H9 (cell line): ENCODE data around the gene FADS2. TPM values are rescaled to one million over a fixed set of nuclear protein-coding genes. Genes with fewer than 3 reads are reported as not detected.

Experiments
- DNase-seq: peaks from one replicate; pipeline ENCODE4 v3.0.0-alpha.2; 2017
- H2AFZ ChIP-seq: one replicate; pipeline ENCODE4 v1.6.1; 2013; ENCODE audit warnings: mild to moderate bottlenecking, low read length, control low read depth, moderate library complexity
- H2AK5ac ChIP-seq: 2 replicates; pipeline ENCODE4 v1.6.1; 2013; ENCODE audit warnings: low read length, control low read depth, mixed read lengths; ENCODE audit not compliant: insufficient read length
- H2BK120ac ChIP-seq: one replicate; pipeline ENCODE4 v1.6.1; 2013; ENCODE audit warnings: low read depth, mild to moderate bottlenecking, low read length, control low read depth, inconsistent platforms; ENCODE audit not compliant: poor library complexity, severe bottlenecking
- H2BK12ac ChIP-seq: 2 replicates; pipeline ENCODE4 v1.6.1; 2013; ENCODE audit warnings: low read length, control low read depth, mixed read lengths, low read depth; ENCODE audit not compliant: insufficient read length
- H2BK15ac ChIP-seq: 2 replicates; pipeline ENCODE4 v1.6.1; 2013; ENCODE audit warnings: low read depth, low read length, control low read depth
- H2BK20ac ChIP-seq: one replicate; pipeline ENCODE4 v1.6.1; 2013; ENCODE audit warnings: low read depth, mild to moderate bottlenecking, low read length, control low read depth, inconsistent platforms; ENCODE audit not compliant: poor library complexity, severe bottlenecking
- H2BK5ac ChIP-seq: 2 replicates; pipeline ENCODE4 v1.6.1; 2013; ENCODE audit warnings: low read length, control low read depth, mixed read lengths; ENCODE audit not compliant: insufficient read length
- H3K14ac ChIP-seq: 2 replicates; pipeline ENCODE4 v1.6.1; 2013; ENCODE audit warnings: low read length, control low read depth; ENCODE audit not compliant: insufficient read depth
- H3K18ac ChIP-seq: 2 replicates; pipeline ENCODE4 v1.6.1; 2013; ENCODE audit warnings: low read depth, mild to moderate bottlenecking, mixed read lengths, low read length, control low read depth; ENCODE audit not compliant: insufficient read length
- H3K23ac ChIP-seq: 2 replicates; pipeline ENCODE4 v1.6.1; 2013; ENCODE audit warnings: low read length, control low read depth, mixed read lengths, low read depth; ENCODE audit not compliant: insufficient read length
- H3K23me2 ChIP-seq: 2 replicates; pipeline ENCODE4 v1.6.1; 2013; ENCODE audit warnings: low read depth, mild to moderate bottlenecking, mixed read lengths, low read length, control low read depth; ENCODE audit not compliant: insufficient read length, poor library complexity, severe bottlenecking
- H3K27ac ChIP-seq: 2 replicates; pipeline ENCODE4 v1.5.1; 2013; ENCODE audit warnings: low read length, control low read depth, mixed read lengths, low read depth; ENCODE audit not compliant: insufficient read length
- H3K27me3 ChIP-seq: 2 replicates; pipeline ENCODE4 v1.6.1; 2013; ENCODE audit warnings: low read length, control low read depth, inconsistent platforms; ENCODE audit not compliant: insufficient read depth
- H3K4ac ChIP-seq: 2 replicates; pipeline ENCODE4 v1.6.1; 2013; ENCODE audit warnings: low read depth, mild to moderate bottlenecking, control low read depth, inconsistent platforms, low read length, moderate library complexity
- H3K4me1 ChIP-seq: 2 replicates; pipeline ENCODE4 v1.6.1; 2013; ENCODE audit warnings: low read length, control low read depth, inconsistent platforms; ENCODE audit not compliant: insufficient read depth
- H3K4me2 ChIP-seq: 2 replicates; pipeline ENCODE4 v1.6.1; 2013; ENCODE audit warnings: low read length, control low read depth, mixed read lengths; ENCODE audit not compliant: insufficient read length, insufficient read depth
- H3K56ac ChIP-seq: 2 replicates; pipeline ENCODE4 v1.6.1; 2013; ENCODE audit warnings: low read depth, mild to moderate bottlenecking, mixed read lengths, low read length, control low read depth; ENCODE audit not compliant: insufficient read length
- H3K79me1 ChIP-seq: 2 replicates; pipeline ENCODE4 v1.6.1; 2013; ENCODE audit warnings: low read depth, mild to moderate bottlenecking, moderate library complexity, low read length, control low read depth, inconsistent platforms; ENCODE audit not compliant: insufficient read depth, poor library complexity, severe bottlenecking
- H3K79me2 ChIP-seq: 2 replicates; pipeline ENCODE4 v1.6.1; 2013; ENCODE audit warnings: low read length, control low read depth, inconsistent platforms; ENCODE audit not compliant: insufficient read depth
- H3K9ac ChIP-seq: 2 replicates; pipeline ENCODE4 v1.6.1; 2013; ENCODE audit warnings: low read length, control low read depth, mixed read lengths; ENCODE audit not compliant: insufficient read length; ENCODE audit errors: extremely low read depth
- H3K9me3 ChIP-seq: one replicate; pipeline ENCODE4 v1.6.1; 2013; ENCODE audit warnings: low read depth, low read length, inconsistent platforms; ENCODE audit not compliant: control insufficient read depth
- H3T11ph ChIP-seq: one replicate; pipeline ENCODE4 v1.6.1; 2013; ENCODE audit warnings: mild to moderate bottlenecking, low read length, control low read depth, inconsistent platforms
- H4K20me1 ChIP-seq: one replicate; pipeline ENCODE4 v1.6.1; 2013; ENCODE audit not compliant: control insufficient read depth, insufficient read length, insufficient read depth
- H4K5ac ChIP-seq: 2 replicates; pipeline ENCODE4 v1.6.1; 2013; ENCODE audit warnings: low read depth, mild to moderate bottlenecking, mixed read lengths, low read length, control low read depth; ENCODE audit not compliant: insufficient read length
- H4K8ac ChIP-seq: replicated peaks from 2 replicates; pipeline ENCODE4 v1.6.1; 2013; ENCODE audit warnings: low read length, control low read depth, mixed read lengths, low read depth; ENCODE audit not compliant: insufficient read length
- H4K91ac ChIP-seq: 2 replicates; pipeline ENCODE4 v1.6.1; 2013; ENCODE audit warnings: low read depth, mild to moderate bottlenecking, moderate library complexity, mixed read lengths, low read length, control low read depth; ENCODE audit not compliant: insufficient read length
- H3K27ac Mint-ChIP-seq, 3 experiments: 2 replicates in 2 of 3; 3 replicates in 1 of 3; pipeline ENCODE4 v1.8.0; 2020 to 2021; ENCODE audit warnings: mixed read lengths in 3 of 3, mild to moderate bottlenecking in 1 of 3, moderate library complexity in 1 of 3
- H3K27me3 Mint-ChIP-seq: 2 replicates; pipeline ENCODE4 v1.8.0; 2021; ENCODE audit warnings: low read depth, mild to moderate bottlenecking, moderate library complexity, mixed read lengths
- H3K36me3 Mint-ChIP-seq, 3 experiments: 2 replicates in 2 of 3; 3 replicates in 1 of 3; pipeline ENCODE4 v1.8.0; 2020 to 2021; ENCODE audit warnings: low read depth in 3 of 3, mixed read lengths in 3 of 3; ENCODE audit not compliant: insufficient read depth in 1 of 3
- H3K4me1 Mint-ChIP-seq, 2 experiments: 2 replicates each; pipeline ENCODE4 v1.8.0; 2020; ENCODE audit warnings: mixed read lengths in 2 of 2
- H3K4me3 Mint-ChIP-seq, 2 experiments: 2 replicates in 1 of 2; 3 replicates in 1 of 2; pipeline ENCODE4 v1.8.0; 2020 to 2021; ENCODE audit warnings: mild to moderate bottlenecking in 2 of 2, mixed read lengths in 2 of 2, moderate library complexity in 1 of 2
- H3K9me3 Mint-ChIP-seq, 2 experiments: 2 replicates in 1 of 2; 3 replicates in 1 of 2; pipeline ENCODE4 v1.8.0; 2020; ENCODE audit warnings: mild to moderate bottlenecking in 2 of 2, mixed read lengths in 2 of 2, moderate library complexity in 1 of 2
- CTCF ChIP-seq: fragments of 200-600 bp; sonication (generic); conservative IDR thresholded peaks from 3 replicates; pipeline ENCODE4 v1.8.0; 2021; ENCODE audit warnings: antibody characterized with exemption, mild to moderate bottlenecking
- WGBS: extraction: QIAGEN DNeasy Blood & Tissue Kit; methylation state at CpG from one replicate; pipeline ENCODE4 v1.1.7; 2013; ENCODE audit warnings: missing lambda C conversion rate, low lambda C conversion rate, mixed read lengths; ENCODE audit not compliant: insufficient read length; ENCODE audit errors: extremely low coverage; 5-methylcytosine and 5-hydroxymethylcytosine counted together
- total RNA-seq: library from RNA; stranded (reverse); gene quantifications from 2 replicates; pipeline ENCODE4 v1.2.1, GENCODE V29; 2021

Gene FADS2
- total RNA-seq, 1 experiment from 2014 or later: 322 TPM

DNA sequence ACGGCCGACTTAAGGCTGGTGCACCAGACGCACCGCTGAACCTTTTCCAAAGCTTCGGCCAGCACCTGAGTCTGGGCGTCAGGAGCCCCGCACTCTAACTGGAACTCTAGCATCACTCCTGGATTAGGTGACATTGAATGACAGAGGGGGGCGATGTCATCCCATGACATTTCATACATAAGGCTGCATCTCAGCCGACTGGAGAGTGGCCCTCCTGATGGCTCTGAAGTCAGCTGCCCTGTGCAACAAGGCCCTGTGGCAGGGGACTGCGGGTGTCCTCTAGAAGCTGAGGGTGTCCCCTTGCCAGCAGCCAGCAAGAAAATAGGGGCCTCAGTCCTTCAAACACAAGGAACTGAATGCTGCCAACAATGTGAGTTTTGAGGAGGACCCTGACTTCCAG, 73.3 kb downstream of the FADS2 start:
- H3T11ph ChIP-seq: no peak overlapping the region
- peaks cover 6 to 43% of the 10 kb centered on the region in 2 experiments for H3K4me1 Mint-ChIP-seq

More for the DNA sequence above, 73.3 kb downstream of the FADS2 start:
- Mint-ChIP-seq H3K9me3 (no peaks in the 10 kb centered on the region), H3K27me3 (peaks cover 7% of the 10 kb centered on the region), H3K27ac (no peak overlapping the region), H3K36me3 (no peaks in the 10 kb centered on the region), H3K4me3 (no peak overlapping the region)
- Histone ChIP-seq H3K79me1 (no peaks in the 10 kb centered on the region), H2AK5ac (no peak overlapping the region), H3K23me2 (no peaks in the 10 kb centered on the region), H3K56ac (no peak overlapping the region), H3K9me3 (no peaks in the 10 kb centered on the region), H3K4me2 (no peak overlapping the region), H4K91ac (no peak overlapping the region), H2BK120ac (no peak overlapping the region), H3K9ac (no peak overlapping the region), H3K23ac (no peak overlapping the region), H4K5ac (no peak overlapping the region), H3K79me2 (no peaks in the 10 kb centered on the region), H2BK12ac (no peak overlapping the region), H2BK15ac (no peak overlapping the region), H3K27me3 (no peaks in the 10 kb centered on the region), H3K4ac (no peak overlapping the region), H3K27ac (no peak overlapping the region), H3K14ac (no peak overlapping the region), H2BK5ac (no peak overlapping the region), H4K8ac (no peak overlapping the region), H2BK20ac (no peak overlapping the region), H3K18ac (no peak overlapping the region), H2AFZ (no peak overlapping the region), H4K20me1 (no peaks in the 10 kb centered on the region), H3K4me1 (no peaks in the 10 kb centered on the region)
- DNase-seq: no peak
- TF ChIP-seq CTCF: no peak
- no CpG with 5 or more reads among the region's 10 CpGs for WGBS
